ENCODE results near the gene TMEM231. TPM values are rescaled to one million over a fixed set of nuclear protein-coding genes. Genes with fewer than 3 reads are reported as not detected.

TMEM231 gene
- total RNA-seq, 2 donors from 2014 or later: 5.3 to 7.5 TPM

Other genes starting within 250 kb of the TMEM231 start
- 10 to 100 TPM; 33.6 to 34.7 TPM for gene CFDP1, start 122.7 kb downstream of the TMEM231 start, total RNA-seq
- 10 to 100 TPM; 39.7 to 46.5 TPM for gene TMEM170A, start 91.6 kb downstream of the TMEM231 start, total RNA-seq
- gene CHST6, start 60.8 kb downstream of the TMEM231 start, total RNA-seq: not detected
- gene CHST5, start 20.1 kb downstream of the TMEM231 start, total RNA-seq: under 1 TPM in 1 of 2 donors, not detected in 1; 0.16 TPM
- 10 to 100 TPM; 76.5 to 79.5 TPM for gene GABARAPL2, start 10.1 kb upstream of the TMEM231 start, total RNA-seq
- 10 to 100 TPM; 57.9 to 64.1 TPM for gene ADAT1, start 67.0 kb upstream of the TMEM231 start, total RNA-seq
- 100 to 1,000 TPM; 160 to 161 TPM for gene KARS1, start 91.4 kb upstream of the TMEM231 start, total RNA-seq
- 100 to 1,000 TPM in 1 of 2 donors, 10 to 100 TPM in 1; 98.1 to 107 TPM for gene TERF2IP, start 91.5 kb upstream of the TMEM231 start, total RNA-seq
- not detected for gene CPHXL2, start 120.8 kb upstream of the TMEM231 start, total RNA-seq
- gene DUXB, start 145.2 kb upstream of the TMEM231 start, total RNA-seq: not detected
- gene CPHXL, start 170.2 kb upstream of the TMEM231 start, total RNA-seq: not detected

All from T-helper 17 cell (primary cell).